Ovary (tissue), 3 donors: ENCODE data around the gene GPR17.

Experiments used
- CTCF ChIP-seq, 3 donors: fragments of 450-650 bp in 2 of 3; fragments of 200-600 bp in 1 of 3; IDR thresholded peaks; one replicate each; pipeline versions ENCODE4 v1.5.1 to v1.8.0; 2016 to 2022; ENCODE audit warnings: antibody characterized with exemption in 3 of 3, mild to moderate bottlenecking in 1 of 3
- POLR2A ChIP-seq: fragments of 450-650 bp; IDR thresholded peaks from one replicate; pipeline ENCODE4 v1.6.1; 2017; ENCODE audit warnings: antibody characterized with exemption, mild to moderate bottlenecking, moderate library complexity
- donor health status: DM: no; HTN: no; CAD: no.

GRCh38 chr2:127660291-127660578, 14.3 kb downstream of the GPR17 start:
- no peak for TF ChIP-seq CTCF (IDR thresholded peaks at IDR 0.05)
- no peak for TF ChIP-seq POLR2A
